Dermis blood vessel endothelial cell (primary cell): ENCODE results near the gene PLCD1. TPM values are rescaled to one million over a fixed set of nuclear protein-coding genes. Genes with fewer than 3 reads are reported as not detected.
"Not testable (repeated sequence)": the region's sequence is repeated elsewhere in the genome, so short reads cannot be mapped to it uniquely, and the experiment has no call there.

ENCODE experiments used
- DNase-seq: peaks from one replicate; pipeline ENCODE4 v3.0.0; 2010
- total RNA-seq: library from RNA; depleted of rRNA; stranded (reverse); fragments of >200 nt; gene quantifications from 2 replicates; pipeline ENCODE4 v1.2.3, GENCODE V29; 2014

Gene PLCD1
- total RNA-seq, 1 donor from 2014 or later, result 20.4 TPM

- DNase-seq, result no peak
Measured at GRCh38 chr3:37984051-37984450, 45.4 kb downstream of the PLCD1 start.

GRCh38 chr3:37982331-37982730 lies 47.1 kb downstream of the PLCD1 start:
- no peak for DNase-seq

- DNase-seq, result no peak
Measured at GRCh38 chr3:37981348-37981664, 48.1 kb downstream of the PLCD1 start.

GRCh38 chr3:37980462-37981347 lies 48.7 kb downstream of the PLCD1 start:
- DNase-seq, result no peak

GRCh38 chr3:37979541-37980461 lies 49.6 kb downstream of the PLCD1 start:
- DNase-seq, result no peak

GRCh38 chr3:37974121-37975083 lies 55.0 kb downstream of the PLCD1 start:
- DNase-seq, result peak; percentile 88

GRCh38 chr3:37973246-37974054 lies 56.0 kb downstream of the PLCD1 start:
- DNase-seq, result no peak

- not testable (repeated sequence) for DNase-seq
Measured at GRCh38 chr3:37972056-37972455, 57.4 kb downstream of the PLCD1 start.

GRCh38 chr3:37971467-37971866 lies 58.0 kb downstream of the PLCD1 start:
- no peak for DNase-seq

- no peak for DNase-seq
Measured at GRCh38 chr3:37970802-37971201, 58.6 kb downstream of the PLCD1 start.

- DNase-seq, result no peak
Measured at GRCh38 chr3:37969596-37970100, 59.8 kb downstream of the PLCD1 start.

GRCh38 chr3:37968813-37969595 lies 60.4 kb downstream of the PLCD1 start:
- DNase-seq, result no peak

- DNase-seq, result no peak
Measured at GRCh38 chr3:37968199-37968598, 61.2 kb downstream of the PLCD1 start.

GRCh38 chr3:37967260-37967881 lies 62.1 kb downstream of the PLCD1 start:
- DNase-seq, result peak; percentile 85

GRCh38 chr3:37964716-37965115 lies 64.7 kb downstream of the PLCD1 start:
- no peak for DNase-seq

GRCh38 chr3:37964146-37964545 lies 65.3 kb downstream of the PLCD1 start:
- DNase-seq, result no peak

GRCh38 chr3:37963635-37964034 lies 65.8 kb downstream of the PLCD1 start:
- no peak for DNase-seq

GRCh38 chr3:37963016-37963415 lies 66.4 kb downstream of the PLCD1 start:
- no peak for DNase-seq

GRCh38 chr3:37961622-37962431 lies 67.6 kb downstream of the PLCD1 start:
- DNase-seq, result peak; percentile 53
